HepG2 (cell line): Measurements from ENCODE around the gene TSC1. TPM values are rescaled to one million over a fixed set of nuclear protein-coding genes. Genes with fewer than 3 reads are reported as not detected.
A peak's percentile ranks its signal among the peaks of the same experiment; 100 is the strongest.

Experiments used
- HMGXB3 ChIP-seq: sonication (generic); formaldehyde crosslinking; IDR thresholded peaks from 2 replicates; pipeline ENCODE4 v1.4.0; 2020; ENCODE audit warnings: missing genetic modification reagents, borderline replicate concordance
- HNF1B ChIP-seq: sonication (generic); formaldehyde crosslinking; IDR thresholded peaks from 2 replicates; pipeline ENCODE4 v1.5.1; 2020; ENCODE audit warnings: mild to moderate bottlenecking, moderate library complexity, missing genetic modification reagents
- JDP2 ChIP-seq: sonication (generic); formaldehyde crosslinking; IDR thresholded peaks from 2 replicates; pipeline ENCODE4 v1.8.1; 2022; ENCODE audit warnings: missing genetic modification reagents, borderline replicate concordance
- PRDM15 ChIP-seq: sonication (generic); formaldehyde crosslinking; IDR thresholded peaks from 2 replicates; pipeline ENCODE4 v1.4.0; 2020; ENCODE audit warnings: missing genetic modification reagents
- SAFB2 ChIP-seq: sonication (generic); formaldehyde crosslinking; IDR thresholded peaks from 2 replicates; pipeline ENCODE4 v1.5.1; 2020; ENCODE audit warnings: missing genetic modification reagents, low read depth, mild to moderate bottlenecking, borderline replicate concordance
- U2AF2 ChIP-seq: fragments of 200-400 bp; formaldehyde crosslinking; IDR thresholded peaks from 2 replicates; pipeline ENCODE4 v1.6.1; 2017; ENCODE audit warnings: low read depth, mild to moderate bottlenecking, low read length
- XRCC5 ChIP-seq: fragments of 200-400 bp; formaldehyde crosslinking; optimal IDR thresholded peaks from 2 replicates; pipeline ENCODE3; 2017; ENCODE audit warnings: mild to moderate bottlenecking, low read length
- ZBTB7A ChIP-seq: sonication (generic); formaldehyde crosslinking; IDR thresholded peaks from 2 replicates; pipeline ENCODE4 v1.8.0; 2022; ENCODE audit warnings: mild to moderate bottlenecking, missing genetic modification reagents
- ZBTB7B ChIP-seq: sonication (generic); formaldehyde crosslinking; IDR thresholded peaks from 2 replicates; pipeline ENCODE4 v1.4.0; 2020; ENCODE audit warnings: missing genetic modification reagents
- ZFAT ChIP-seq: sonication (generic); formaldehyde crosslinking; conservative IDR thresholded peaks from 2 replicates; pipeline ENCODE4 v1.8.1; 2023; ENCODE audit warnings: missing genetic modification reagents, inconsistent platforms
- ZFYVE20 ChIP-seq: sonication (generic); formaldehyde crosslinking; IDR thresholded peaks from 2 replicates; pipeline ENCODE4 v1.8.0; 2023; ENCODE audit warnings: low read depth, mild to moderate bottlenecking, moderate library complexity, missing genetic modification reagents, borderline replicate concordance
- ZNF343 ChIP-seq: sonication (generic); formaldehyde crosslinking; IDR thresholded peaks from 2 replicates; pipeline ENCODE4 v1.4.0; 2020; ENCODE audit warnings: mild to moderate bottlenecking, missing genetic modification reagents
- ZNF501 ChIP-seq: sonication (generic); formaldehyde crosslinking; IDR thresholded peaks from 2 replicates; pipeline ENCODE4 v1.5.1; 2020; ENCODE audit warnings: mild to moderate bottlenecking, moderate library complexity, missing genetic modification reagents
- ZNF503 ChIP-seq: sonication (generic); formaldehyde crosslinking; IDR thresholded peaks from 2 replicates; pipeline ENCODE4 v1.4.0; 2020; ENCODE audit warnings: missing genetic modification reagents
- ZNF556 ChIP-seq: sonication (generic); formaldehyde crosslinking; IDR thresholded peaks from 2 replicates; pipeline ENCODE4 v1.4.0; 2020; ENCODE audit warnings: mild to moderate bottlenecking, missing genetic modification reagents, borderline replicate concordance
- ZNF563 ChIP-seq: sonication (generic); formaldehyde crosslinking; IDR thresholded peaks from 2 replicates; pipeline ENCODE4 v1.8.0; 2022; ENCODE audit warnings: mild to moderate bottlenecking, moderate library complexity, missing genetic modification reagents
- ZSCAN21 ChIP-seq: sonication (generic); formaldehyde crosslinking; IDR thresholded peaks from 2 replicates; pipeline ENCODE4 v1.8.0; 2022; ENCODE audit warnings: mild to moderate bottlenecking, missing genetic modification reagents, moderate library complexity, borderline replicate concordance
- polyA plus RNA-seq, 8 experiments: library from polyadenylated mRNA; depleted of rRNA in 3 of 8; stranded (reverse) in 7 of 8; unstranded in 1 of 8; fragments of >200 nt; fragmentation: Illumina TruSeq in 4 of 8; extraction: Trizol in 4 of 8; gene quantifications; 2 replicates each; pipeline versions ENCODE4 v1.2.1 to v1.2.3, GENCODE V29; 2011 to 2016; ENCODE audit warnings: low read depth in 4 of 8, missing spikeins in 1 of 8, mixed read lengths in 1 of 8; ENCODE audit not compliant: insufficient read depth in 1 of 8
- total RNA-seq, 5 experiments: library from RNA; depleted of rRNA; stranded (reverse); fragments of >200 nt; fragmentation: Illumina TruSeq; extraction: Trizol; gene quantifications; 2 replicates each; pipeline ENCODE4 v1.2.3, GENCODE V29; 2016; ENCODE audit warnings: low read depth in 1 of 5

TSC1 gene
- total and polyA plus RNA-seq, 2 of the 13 experiments (the other 11 are each of a cell fraction or from before 2014, with no cell fraction given) = 31.6 to 66.1 TPM

- TF ChIP-seq HMGXB3 (CRISPR knock-in tag) = no peak
- TF ChIP-seq ZNF503 (CRISPR knock-in tag) = no peak
- 0 out of 2 replicates have a peak, but pooled peaks have one; percentile 27 for TF ChIP-seq HNF1B (CRISPR knock-in tag)
- no peak for TF ChIP-seq SAFB2 (CRISPR knock-in tag)
- TF ChIP-seq XRCC5 = no peak
- no peak for TF ChIP-seq ZNF556
- TF ChIP-seq ZNF501 (CRISPR knock-in tag) = peak; percentile 18; the same call in 1 of the 2 replicates
- no peak for TF ChIP-seq ZFYVE20 (CRISPR knock-in tag)
- no peak for TF ChIP-seq JDP2 (CRISPR knock-in tag)
- no peak for TF ChIP-seq ZBTB7B (CRISPR knock-in tag)
- no peak for TF ChIP-seq ZBTB7A (CRISPR knock-in tag)
- no peak for TF ChIP-seq U2AF2
- no peak for TF ChIP-seq ZNF343 (CRISPR knock-in tag)
- no peak; the same call in 1 of the 2 replicates for TF ChIP-seq ZSCAN21 (CRISPR knock-in tag)
- TF ChIP-seq ZNF563 (CRISPR knock-in tag) = 0 out of 2 replicates have a peak, but pooled peaks have one; percentile 6
- no peak for TF ChIP-seq PRDM15 (CRISPR knock-in tag)
- TF ChIP-seq ZFAT = no peak
Observed at GRCh38 chr9:132878695-132879456, 65.5 kb downstream of the TSC1 start, which contains the start of gene SPACA9 (continued).
